GM20431 (cell line): ENCODE results near the gene FBXL14.

Experiments used
- in situ Hi-C: fragments of 300-500 bp; cut with MseI, MboI; formaldehyde crosslinking; loops from one replicate; pipeline ENCODE4 v1.15.0; 2020; ENCODE audit warnings: low sequenced_read_pairs; ENCODE audit not compliant: unreplicated experiment

Gene FBXL14

DNA sequence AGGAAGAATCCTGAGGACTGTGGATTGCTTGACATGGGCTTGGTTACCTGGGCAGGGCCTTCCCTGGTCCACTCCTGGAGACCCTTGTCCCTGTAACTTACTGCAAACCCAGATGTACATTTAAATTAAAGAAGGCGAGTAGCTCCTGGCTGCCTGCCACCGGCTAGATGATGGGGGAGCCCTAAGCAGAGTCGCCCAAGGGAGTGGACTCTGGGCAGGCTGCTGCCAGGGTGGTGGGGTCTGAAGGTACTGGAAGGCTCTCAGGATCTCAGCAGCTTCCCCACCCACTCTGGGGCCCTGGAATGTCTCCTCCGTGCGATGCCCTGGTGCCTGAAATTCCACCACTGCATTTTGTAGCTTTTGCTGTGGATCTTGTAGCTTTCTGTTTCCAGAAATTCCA, 74.7 kb downstream of the FBXL14 start:
- in situ Hi-C loops: no loop called here

- in situ Hi-C loops: no loop called here
These were observed 75.5 kb downstream of the FBXL14 start for GRCh38 chr12:1518591-1519516.

DNA sequence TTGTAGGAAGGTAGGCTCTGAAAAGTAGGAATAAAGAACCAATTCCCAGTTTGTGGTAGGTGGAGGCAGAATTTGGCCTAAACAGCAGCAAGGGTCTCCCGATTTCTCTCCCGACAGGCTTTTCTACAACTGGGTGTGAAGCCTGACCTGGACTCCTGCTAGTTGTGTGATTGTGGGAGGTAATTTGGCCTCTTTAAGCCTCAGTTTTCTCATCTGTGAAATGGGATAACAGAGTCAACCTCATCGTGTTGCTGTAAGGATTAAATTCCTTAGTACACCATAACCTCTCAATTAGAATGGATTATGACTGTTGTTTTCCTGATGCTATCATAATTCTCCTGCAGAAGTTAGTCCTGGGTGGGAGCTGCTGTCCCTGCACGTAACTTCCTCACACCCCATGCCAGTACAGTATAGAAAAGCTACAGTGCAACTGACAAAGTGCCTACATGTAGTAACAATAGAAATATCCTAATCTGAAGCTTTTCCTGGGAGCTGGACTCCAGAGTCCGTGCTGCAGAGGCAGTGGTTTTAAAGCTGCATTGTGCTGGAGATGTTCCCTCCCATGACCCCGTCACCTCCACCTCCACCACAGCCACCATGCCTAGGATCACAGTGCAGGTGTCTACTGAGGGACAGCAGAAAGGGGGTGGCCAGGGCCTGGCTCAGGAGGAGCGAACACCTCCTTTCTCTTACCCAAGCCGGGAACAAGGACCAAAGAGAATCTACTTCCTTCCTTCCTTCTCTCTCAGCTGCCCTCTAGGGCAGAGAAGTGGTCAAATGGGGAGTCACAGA, 76.5 kb downstream of the FBXL14 start:
- in situ Hi-C loops: no loop called here

GRCh38 chr12:1517007-1517406, 77.4 kb downstream of the FBXL14 start:
- in situ Hi-C loops: no loop called here
